ENCODE results near the gene NCAM1.
A peak's percentile ranks its signal among the peaks of the same experiment; 100 is the strongest.
"Not testable (repeated sequence)": the region's sequence is repeated elsewhere in the genome, so short reads cannot be mapped to it uniquely, and the experiment has no call there.

NCAM1 gene

GRCh38 chr11:113282898-113283437 lies 321.7 kb downstream of the NCAM1 start:
- no peak for DNase-seq

DNA sequence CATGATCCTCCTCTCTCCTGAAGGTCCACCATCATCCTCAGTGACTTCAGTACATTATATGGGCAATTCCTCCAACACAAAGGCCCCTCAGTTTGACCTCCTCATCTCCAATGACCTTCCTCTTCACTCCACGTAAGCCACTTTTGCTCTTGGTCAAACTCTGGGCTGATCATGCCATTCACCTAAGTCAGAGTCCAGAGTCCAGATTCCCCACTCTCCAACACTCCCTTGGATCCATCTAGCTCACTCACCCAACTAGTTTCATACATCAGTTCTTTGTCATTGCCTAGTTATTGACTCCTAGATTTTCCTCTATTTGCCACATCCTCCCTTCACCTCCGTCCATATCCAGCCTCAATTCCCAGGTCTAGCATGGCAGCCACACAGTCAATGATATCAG lies 322.7 kb downstream of the NCAM1 start:
- DNase-seq, result no peak

- no peak for DNase-seq
Observed at GRCh38 chr11:113286009-113286408, 324.8 kb downstream of the NCAM1 start.

DNA sequence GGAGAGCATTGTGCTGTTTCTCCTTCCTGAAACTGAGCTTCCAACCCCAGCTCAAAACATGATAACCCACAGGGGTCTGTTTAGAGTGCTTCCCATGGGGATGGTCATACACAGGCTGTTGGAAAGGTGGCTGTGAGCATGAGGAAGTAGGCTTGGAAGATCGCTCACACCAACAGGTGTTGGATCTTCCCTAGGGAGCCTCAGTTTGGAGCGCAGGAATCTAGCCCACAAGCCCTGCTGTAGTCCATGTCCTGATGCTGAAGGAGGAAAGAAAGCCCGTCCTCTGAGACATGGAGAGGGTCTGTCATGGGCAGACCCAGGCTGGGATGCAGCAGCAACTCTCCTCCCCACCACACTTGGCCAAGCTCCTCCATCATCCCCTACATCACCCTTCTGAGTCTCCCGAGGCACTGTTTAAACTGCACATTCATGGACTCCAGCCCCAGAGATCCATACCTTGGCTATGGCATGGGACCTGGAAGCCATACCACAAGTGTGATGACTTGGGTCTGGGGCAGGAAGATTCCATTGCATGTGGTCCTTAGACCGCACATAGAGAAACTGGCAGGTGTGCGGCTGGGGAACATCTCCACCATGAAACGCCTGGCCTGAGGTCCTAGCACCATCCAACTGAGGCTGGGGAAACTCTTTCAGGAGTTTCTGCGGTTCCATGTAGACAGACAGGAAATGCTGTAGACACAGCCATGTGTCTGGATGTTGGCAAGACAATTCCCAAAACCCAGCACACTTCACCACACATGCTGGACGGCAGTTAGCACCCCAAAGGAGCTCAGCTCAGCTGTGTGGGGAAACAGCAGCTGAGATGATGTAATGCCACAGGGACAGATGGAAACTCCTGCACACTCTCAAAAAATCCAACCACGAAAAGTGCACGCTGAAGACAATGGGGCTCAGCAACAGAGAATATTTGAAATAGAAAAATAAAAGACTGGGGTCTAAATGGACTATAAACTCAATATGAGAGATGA lies 325.6 kb downstream of the NCAM1 start:
- DNase-seq, result no peak

DNA sequence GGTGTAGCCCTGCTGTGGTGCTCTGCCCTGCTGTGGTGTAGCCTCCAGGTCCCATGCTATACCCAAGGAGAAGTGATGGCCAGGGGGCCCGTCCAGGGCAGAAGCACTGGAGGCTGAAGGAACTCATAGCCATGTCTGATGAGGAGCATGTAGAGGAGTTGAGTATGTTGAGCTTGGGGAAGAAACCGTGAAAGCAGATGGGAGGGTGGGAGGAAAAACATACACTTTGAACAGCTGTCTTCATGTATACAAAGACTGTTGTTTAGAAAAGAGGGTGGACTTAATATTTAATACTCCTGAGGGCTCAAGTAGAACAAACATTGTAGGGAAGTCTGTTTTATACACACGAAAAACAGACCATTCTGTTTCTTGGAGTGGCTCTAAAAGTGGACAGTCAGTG lies 326.6 kb downstream of the NCAM1 start:
- DNase-seq, result no peak

DNA sequence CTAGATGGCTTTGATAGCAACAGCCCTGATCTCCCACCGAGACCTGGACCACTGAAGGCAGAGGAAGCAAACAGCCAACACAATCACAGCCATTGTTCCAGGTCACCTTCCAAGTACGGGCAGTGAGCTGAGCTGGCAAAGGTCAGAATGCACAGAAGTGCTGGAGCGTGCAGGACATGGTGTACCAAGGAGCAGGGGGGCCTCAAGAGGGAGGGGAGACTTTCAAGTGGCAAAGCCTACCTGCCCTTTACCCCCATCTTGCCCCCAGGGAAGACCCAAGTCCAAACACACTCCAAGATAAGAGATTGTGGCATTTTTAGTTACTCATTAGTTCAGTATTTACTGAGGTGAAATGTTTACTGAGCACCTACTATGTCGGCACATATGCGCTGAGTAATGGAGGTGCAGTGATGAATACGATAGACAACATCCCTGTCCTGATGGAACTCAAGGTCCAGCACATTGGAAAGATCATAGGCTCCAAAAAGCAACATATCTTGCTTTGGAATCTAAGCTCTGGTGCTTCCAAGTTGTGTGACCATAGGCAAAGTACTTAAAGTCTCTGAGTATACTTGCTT lies 327.2 kb downstream of the NCAM1 start:
- DNase-seq, result no peak

- peak; percentile 51 to 60 for DNase-seq
Observed at GRCh38 chr11:113289431-113290187, 328.4 kb downstream of the NCAM1 start.

- DNase-seq, result no peak
Observed at GRCh38 chr11:113293936-113294335, 332.7 kb downstream of the NCAM1 start.

GRCh38 chr11:113295993-113296392 lies 334.8 kb downstream of the NCAM1 start:
- DNase-seq, result no peak

DNA sequence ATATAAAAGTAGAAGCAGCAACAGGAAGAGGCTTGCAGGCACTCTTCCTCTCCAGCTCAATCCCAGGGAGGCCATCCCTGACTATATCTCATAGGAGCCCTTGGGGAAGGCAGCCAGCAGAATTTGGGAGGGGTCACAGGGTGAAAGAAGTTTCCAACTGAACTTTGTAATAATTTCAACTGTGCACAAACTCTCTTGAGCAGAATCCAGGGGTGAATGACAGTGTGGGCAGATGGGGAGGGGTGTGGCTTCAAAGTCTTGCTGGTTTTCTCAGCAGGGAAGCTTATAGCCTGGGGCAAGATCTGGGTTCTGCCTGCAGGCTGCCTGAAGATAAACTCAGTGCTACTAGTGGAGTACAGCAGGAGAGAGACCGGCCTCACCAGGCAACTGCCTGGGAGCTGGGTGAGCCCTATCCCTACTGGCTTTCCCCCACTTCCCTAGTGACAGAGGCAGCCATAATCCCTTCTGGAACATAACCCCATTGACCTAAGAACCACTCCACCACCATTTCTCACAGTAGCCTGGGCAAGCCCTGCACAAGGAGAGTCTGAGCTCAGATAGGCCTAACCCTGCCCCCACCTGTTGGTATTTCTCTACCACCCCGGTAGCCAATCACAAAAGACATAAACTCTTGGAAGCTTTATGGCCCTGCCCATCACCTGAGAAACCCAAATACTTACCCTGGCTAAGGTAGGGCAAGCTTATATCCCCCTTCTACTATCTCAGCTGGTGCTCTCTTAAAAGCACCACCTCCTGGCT lies 335.4 kb downstream of the NCAM1 start:
- DNase-seq, result no peak

GRCh38 chr11:113298496-113298895 lies 337.3 kb downstream of the NCAM1 start:
- DNase-seq, result not testable (repeated sequence)

DNA sequence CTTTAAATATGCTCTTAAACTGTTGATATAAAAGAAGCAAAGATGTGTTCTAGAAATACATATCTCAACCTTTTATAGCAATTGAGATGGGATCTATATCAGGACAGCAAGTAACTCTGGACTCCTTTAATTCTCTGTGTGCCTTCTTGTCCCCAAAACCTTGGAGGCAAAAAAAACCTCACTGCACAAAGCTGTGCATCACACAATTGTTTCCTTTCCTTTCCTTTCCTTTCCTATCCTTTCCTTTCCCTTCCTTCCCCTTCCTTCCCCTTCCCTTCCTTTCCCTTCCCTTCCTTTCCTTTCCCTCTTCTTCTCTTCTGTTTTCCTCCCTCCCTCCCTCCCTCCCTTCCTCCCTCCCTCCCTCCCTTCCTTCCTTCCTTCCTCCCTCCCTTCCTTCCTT lies 343.7 kb downstream of the NCAM1 start:
- DNase-seq, result no peak

DNA sequence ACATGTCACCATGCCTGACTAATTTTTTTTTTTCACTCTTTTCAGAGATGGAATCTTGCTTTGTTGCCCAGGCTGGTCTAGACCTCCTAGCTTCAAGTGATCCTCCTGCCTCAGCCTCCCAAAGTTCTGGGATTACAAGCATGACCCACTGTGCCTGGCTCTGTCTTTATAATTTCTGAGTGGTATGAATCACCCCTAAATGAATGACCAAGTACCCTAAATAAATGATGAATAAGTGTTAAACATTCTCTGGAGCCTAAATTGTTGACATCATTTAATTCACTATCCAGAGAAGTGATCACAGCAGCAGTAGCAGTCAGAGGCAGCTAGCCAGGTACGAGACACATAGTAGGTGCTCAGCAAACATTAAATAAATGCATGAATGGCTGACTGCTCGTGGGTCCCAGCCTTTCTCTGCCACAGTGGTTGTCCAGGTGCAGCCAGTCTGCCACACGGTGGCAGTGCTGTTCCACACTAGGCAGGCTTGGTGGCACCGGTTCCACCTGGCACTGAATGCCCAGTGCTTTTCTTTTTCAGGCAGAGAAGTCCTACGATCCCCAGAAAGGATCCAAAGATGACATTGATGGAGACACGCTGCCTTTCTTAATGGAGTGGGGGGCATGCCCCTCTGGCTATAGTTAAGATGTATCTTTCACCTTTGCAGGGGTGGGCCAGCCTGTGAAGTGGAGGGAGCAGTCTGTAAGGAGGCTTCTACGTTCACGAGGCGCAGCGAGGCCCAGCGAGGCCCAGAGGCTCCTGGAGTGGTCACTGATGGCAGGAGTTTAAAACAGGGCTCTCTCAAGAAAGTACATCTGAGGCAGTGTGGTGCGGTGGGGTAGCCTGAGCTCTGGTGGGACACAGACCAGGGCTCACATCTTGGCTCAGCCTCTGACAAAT lies 344.5 kb downstream of the NCAM1 start:
- peak; percentile 60 to 69 for DNase-seq

DNA sequence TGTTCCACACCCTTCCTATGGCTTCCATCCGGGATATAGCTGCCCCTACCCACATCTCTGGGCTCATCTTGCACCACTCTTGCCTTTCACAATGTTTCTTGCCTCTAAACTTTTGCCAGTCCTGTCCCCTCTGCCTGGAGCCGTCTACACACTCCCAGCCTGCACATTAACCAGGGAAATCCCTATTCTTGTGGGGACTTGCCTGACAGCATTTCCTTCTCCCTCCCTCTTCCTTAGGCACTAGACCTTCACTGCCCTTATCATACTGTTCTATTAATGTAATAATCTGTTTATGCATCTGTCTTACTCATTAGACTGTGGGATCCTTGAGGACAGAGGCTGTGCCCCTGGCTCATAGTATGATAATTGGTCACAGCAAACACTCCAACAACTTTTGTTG lies 347.4 kb downstream of the NCAM1 start:
- no peak for DNase-seq

GRCh38 chr11:113311536-113311935 lies 350.3 kb downstream of the NCAM1 start:
- DNase-seq, result no peak

GRCh38 chr11:113313601-113314000 lies 352.4 kb downstream of the NCAM1 start:
- no peak for DNase-seq

GRCh38 chr11:113314065-113314388 lies 352.8 kb downstream of the NCAM1 start:
- DNase-seq, result no peak

- peak; percentile 86 to 93 for DNase-seq
Observed at GRCh38 chr11:113314389-113315301, 353.4 kb downstream of the NCAM1 start, which contains the start of gene TTC12. Gene TTC12, plus strand, starts transcription at chr11:113314583. Its CDS starts 1,675 bp downstream, at chr11:113316258.

GRCh38 chr11:113315811-113316210 lies 354.6 kb downstream of the NCAM1 start:
- no peak for DNase-seq

- no peak for DNase-seq
Observed at GRCh38 chr11:113316256-113316655, 355.0 kb downstream of the NCAM1 start.

Measured in stimulated activated CD4-positive, alpha-beta T cell treated with anti-CD3 and anti-CD28 coated beads, Interleukin-4, amount 100 ng/mL, for 4 hours (primary cell).